ENCODE data around the gene RCAN1. TPM values are rescaled to one million over a fixed set of nuclear protein-coding genes. Genes with fewer than 3 reads are reported as not detected.

RCAN1 gene
- total and polyA plus RNA-seq, 2 of the 13 experiments (the other 11 are each of a cell fraction or from before 2014, with no cell fraction given): 9.4 to 34.1 TPM

GRCh38 chr21:34501716-34502115 lies 113.2 kb downstream of the RCAN1 start (continued):
- TF ChIP-seq, protein P1, sequence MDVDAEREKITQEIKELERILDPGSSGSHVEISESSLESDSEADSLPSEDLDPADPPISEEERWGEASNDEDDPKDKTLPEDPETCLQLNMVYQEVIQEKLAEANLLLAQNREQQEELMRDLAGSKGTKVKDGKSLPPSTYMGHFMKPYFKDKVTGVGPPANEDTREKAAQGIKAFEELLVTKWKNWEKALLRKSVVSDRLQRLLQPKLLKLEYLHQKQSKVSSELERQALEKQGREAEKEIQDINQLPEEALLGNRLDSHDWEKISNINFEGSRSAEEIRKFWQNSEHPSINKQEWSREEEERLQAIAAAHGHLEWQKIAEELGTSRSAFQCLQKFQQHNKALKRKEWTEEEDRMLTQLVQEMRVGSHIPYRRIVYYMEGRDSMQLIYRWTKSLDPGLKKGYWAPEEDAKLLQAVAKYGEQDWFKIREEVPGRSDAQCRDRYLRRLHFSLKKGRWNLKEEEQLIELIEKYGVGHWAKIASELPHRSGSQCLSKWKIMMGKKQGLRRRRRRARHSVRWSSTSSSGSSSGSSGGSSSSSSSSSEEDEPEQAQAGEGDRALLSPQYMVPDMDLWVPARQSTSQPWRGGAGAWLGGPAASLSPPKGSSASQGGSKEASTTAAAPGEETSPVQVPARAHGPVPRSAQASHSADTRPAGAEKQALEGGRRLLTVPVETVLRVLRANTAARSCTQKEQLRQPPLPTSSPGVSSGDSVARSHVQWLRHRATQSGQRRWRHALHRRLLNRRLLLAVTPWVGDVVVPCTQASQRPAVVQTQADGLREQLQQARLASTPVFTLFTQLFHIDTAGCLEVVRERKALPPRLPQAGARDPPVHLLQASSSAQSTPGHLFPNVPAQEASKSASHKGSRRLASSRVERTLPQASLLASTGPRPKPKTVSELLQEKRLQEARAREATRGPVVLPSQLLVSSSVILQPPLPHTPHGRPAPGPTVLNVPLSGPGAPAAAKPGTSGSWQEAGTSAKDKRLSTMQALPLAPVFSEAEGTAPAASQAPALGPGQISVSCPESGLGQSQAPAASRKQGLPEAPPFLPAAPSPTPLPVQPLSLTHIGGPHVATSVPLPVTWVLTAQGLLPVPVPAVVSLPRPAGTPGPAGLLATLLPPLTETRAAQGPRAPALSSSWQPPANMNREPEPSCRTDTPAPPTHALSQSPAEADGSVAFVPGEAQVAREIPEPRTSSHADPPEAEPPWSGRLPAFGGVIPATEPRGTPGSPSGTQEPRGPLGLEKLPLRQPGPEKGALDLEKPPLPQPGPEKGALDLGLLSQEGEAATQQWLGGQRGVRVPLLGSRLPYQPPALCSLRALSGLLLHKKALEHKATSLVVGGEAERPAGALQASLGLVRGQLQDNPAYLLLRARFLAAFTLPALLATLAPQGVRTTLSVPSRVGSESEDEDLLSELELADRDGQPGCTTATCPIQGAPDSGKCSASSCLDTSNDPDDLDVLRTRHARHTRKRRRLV (CRISPR knock-in tag; IDR thresholded peaks at IDR 0.05): no peak
- TF ChIP-seq PRPF4 (IDR thresholded peaks at IDR 0.05; ENCODE audit: low read depth, low read length, poor library complexity, severe bottlenecking): no peak
- TF ChIP-seq, protein P2, sequence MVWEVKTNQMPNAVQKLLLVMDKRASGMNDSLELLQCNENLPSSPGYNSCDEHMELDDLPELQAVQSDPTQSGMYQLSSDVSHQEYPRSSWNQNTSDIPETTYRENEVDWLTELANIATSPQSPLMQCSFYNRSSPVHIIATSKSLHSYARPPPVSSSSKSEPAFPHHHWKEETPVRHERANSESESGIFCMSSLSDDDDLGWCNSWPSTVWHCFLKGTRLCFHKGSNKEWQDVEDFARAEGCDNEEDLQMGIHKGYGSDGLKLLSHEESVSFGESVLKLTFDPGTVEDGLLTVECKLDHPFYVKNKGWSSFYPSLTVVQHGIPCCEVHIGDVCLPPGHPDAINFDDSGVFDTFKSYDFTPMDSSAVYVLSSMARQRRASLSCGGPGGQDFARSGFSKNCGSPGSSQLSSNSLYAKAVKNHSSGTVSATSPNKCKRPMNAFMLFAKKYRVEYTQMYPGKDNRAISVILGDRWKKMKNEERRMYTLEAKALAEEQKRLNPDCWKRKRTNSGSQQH (CRISPR knock-in tag; IDR thresholded peaks at IDR 0.05; ENCODE audit: low read depth): no peak
- TF ChIP-seq, protein P3, sequence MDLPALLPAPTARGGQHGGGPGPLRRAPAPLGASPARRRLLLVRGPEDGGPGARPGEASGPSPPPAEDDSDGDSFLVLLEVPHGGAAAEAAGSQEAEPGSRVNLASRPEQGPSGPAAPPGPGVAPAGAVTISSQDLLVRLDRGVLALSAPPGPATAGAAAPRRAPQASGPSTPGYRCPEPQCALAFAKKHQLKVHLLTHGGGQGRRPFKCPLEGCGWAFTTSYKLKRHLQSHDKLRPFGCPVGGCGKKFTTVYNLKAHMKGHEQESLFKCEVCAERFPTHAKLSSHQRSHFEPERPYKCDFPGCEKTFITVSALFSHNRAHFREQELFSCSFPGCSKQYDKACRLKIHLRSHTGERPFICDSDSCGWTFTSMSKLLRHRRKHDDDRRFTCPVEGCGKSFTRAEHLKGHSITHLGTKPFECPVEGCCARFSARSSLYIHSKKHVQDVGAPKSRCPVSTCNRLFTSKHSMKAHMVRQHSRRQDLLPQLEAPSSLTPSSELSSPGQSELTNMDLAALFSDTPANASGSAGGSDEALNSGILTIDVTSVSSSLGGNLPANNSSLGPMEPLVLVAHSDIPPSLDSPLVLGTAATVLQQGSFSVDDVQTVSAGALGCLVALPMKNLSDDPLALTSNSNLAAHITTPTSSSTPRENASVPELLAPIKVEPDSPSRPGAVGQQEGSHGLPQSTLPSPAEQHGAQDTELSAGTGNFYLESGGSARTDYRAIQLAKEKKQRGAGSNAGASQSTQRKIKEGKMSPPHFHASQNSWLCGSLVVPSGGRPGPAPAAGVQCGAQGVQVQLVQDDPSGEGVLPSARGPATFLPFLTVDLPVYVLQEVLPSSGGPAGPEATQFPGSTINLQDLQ (CRISPR knock-in tag; IDR thresholded peaks at IDR 0.05): no peak
- TF ChIP-seq ZNF616 (CRISPR knock-in tag; IDR thresholded peaks at IDR 0.05; ENCODE audit: low read depth): no peak
- TF ChIP-seq RBAK (CRISPR knock-in tag; IDR thresholded peaks at IDR 0.05): no peak
- TF ChIP-seq, protein P4, sequence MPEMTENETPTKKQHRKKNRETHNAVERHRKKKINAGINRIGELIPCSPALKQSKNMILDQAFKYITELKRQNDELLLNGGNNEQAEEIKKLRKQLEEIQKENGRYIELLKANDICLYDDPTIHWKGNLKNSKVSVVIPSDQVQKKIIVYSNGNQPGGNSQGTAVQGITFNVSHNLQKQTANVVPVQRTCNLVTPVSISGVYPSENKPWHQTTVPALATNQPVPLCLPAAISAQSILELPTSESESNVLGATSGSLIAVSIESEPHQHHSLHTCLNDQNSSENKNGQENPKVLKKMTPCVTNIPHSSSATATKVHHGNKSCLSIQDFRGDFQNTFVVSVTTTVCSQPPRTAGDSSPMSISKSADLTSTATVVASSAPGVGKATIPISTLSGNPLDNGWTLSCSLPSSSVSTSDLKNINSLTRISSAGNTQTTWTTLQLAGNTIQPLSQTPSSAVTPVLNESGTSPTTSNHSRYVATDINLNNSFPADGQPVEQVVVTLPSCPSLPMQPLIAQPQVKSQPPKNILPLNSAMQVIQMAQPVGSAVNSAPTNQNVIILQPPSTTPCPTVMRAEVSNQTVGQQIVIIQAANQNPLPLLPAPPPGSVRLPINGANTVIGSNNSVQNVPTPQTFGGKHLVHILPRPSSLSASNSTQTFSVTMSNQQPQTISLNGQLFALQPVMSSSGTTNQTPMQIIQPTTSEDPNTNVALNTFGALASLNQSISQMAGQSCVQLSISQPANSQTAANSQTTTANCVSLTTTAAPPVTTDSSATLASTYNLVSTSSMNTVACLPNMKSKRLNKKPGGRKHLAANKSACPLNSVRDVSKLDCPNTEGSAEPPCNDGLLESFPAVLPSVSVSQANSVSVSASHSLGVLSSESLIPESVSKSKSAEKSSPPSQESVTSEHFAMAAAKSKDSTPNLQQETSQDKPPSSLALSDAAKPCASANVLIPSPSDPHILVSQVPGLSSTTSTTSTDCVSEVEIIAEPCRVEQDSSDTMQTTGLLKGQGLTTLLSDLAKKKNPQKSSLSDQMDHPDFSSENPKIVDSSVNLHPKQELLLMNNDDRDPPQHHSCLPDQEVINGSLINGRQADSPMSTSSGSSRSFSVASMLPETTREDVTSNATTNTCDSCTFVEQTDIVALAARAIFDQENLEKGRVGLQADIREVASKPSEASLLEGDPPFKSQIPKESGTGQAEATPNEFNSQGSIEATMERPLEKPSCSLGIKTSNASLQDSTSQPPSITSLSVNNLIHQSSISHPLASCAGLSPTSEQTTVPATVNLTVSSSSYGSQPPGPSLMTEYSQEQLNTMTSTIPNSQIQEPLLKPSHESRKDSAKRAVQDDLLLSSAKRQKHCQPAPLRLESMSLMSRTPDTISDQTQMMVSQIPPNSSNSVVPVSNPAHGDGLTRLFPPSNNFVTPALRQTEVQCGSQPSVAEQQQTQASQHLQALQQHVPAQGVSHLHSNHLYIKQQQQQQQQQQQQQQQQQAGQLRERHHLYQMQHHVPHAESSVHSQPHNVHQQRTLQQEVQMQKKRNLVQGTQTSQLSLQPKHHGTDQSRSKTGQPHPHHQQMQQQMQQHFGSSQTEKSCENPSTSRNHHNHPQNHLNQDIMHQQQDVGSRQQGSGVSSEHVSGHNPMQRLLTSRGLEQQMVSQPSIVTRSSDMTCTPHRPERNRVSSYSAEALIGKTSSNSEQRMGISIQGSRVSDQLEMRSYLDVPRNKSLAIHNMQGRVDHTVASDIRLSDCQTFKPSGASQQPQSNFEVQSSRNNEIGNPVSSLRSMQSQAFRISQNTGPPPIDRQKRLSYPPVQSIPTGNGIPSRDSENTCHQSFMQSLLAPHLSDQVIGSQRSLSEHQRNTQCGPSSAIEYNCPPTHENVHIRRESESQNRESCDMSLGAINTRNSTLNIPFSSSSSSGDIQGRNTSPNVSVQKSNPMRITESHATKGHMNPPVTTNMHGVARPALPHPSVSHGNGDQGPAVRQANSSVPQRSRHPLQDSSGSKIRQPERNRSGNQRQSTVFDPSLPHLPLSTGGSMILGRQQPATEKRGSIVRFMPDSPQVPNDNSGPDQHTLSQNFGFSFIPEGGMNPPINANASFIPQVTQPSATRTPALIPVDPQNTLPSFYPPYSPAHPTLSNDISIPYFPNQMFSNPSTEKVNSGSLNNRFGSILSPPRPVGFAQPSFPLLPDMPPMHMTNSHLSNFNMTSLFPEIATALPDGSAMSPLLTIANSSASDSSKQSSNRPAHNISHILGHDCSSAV (CRISPR knock-in tag; IDR thresholded peaks at IDR 0.05; ENCODE audit: borderline replicate concordance): no peak
- TF ChIP-seq KLF15 (CRISPR knock-in tag; IDR thresholded peaks at IDR 0.05; ENCODE audit: borderline replicate concordance): no peak
- no peak for TF ChIP-seq HMGA1 (CRISPR knock-in tag; conservative IDR thresholded peaks at IDR 0.05)
- TF ChIP-seq ZNF776 (CRISPR knock-in tag; IDR thresholded peaks at IDR 0.05): no peak
- no peak for TF ChIP-seq DNMT1 (CRISPR knock-in tag; IDR thresholded peaks at IDR 0.05)
- no peak for TF ChIP-seq SMARCE1 (IDR thresholded peaks at IDR 0.05; ENCODE audit: borderline replicate concordance)
- TF ChIP-seq ZNF629 (CRISPR knock-in tag; conservative IDR thresholded peaks at IDR 0.05): no peak

Measured in HepG2 (cell line).